IPS-18c (cell line): Measurements from ENCODE around the gene PIGR.

Source experiments
- H3K4me3 ChIP-seq: 2 replicates; pipeline ENCODE4 v1.7.0; 2013; ENCODE audit warnings: low read depth, mild to moderate bottlenecking, low read length, moderate library complexity; ENCODE audit not compliant: insufficient read depth
- H3K9me3 ChIP-seq: one replicate; pipeline ENCODE4 v1.6.1; 2013; ENCODE audit warnings: mild to moderate bottlenecking, low read length, moderate library complexity; ENCODE audit not compliant: control insufficient read depth, insufficient read depth

The PIGR gene

GRCh38 chr1:206904423-206905142, 41.7 kb downstream of the PIGR start:
- peaks cover 5% of the 10 kb centered on the region for H3K9me3 ChIP-seq
- no peak overlapping the region for H3K4me3 ChIP-seq

- Histone ChIP-seq H3K4me3 (no peak overlapping the region), H3K9me3 (peaks cover 3% of the 10 kb centered on the region)
Observed at GRCh38 chr1:206903687-206904086, 42.6 kb downstream of the PIGR start.

- Histone ChIP-seq H3K4me3 (no peak overlapping the region), H3K9me3 (peaks cover 3% of the 10 kb centered on the region)
Observed at GRCh38 chr1:206902702-206903101, 43.6 kb downstream of the PIGR start.

- H3K4me3 ChIP-seq = no peak overlapping the region
- H3K9me3 ChIP-seq = peaks cover 3% of the 10 kb centered on the region
Observed at GRCh38 chr1:206901944-206902343, 44.3 kb downstream of the PIGR start.

GRCh38 chr1:206900149-206900548, 46.1 kb downstream of the PIGR start:
- Histone ChIP-seq H3K9me3 (peaks cover 3% of the 10 kb centered on the region), H3K4me3 (no peak overlapping the region)

- Histone ChIP-seq H3K4me3 (no peak overlapping the region), H3K9me3 (peaks cover 3% of the 10 kb centered on the region)
Observed at GRCh38 chr1:206899717-206900116, 46.5 kb downstream of the PIGR start.

- Histone ChIP-seq H3K9me3 (peaks cover 3% of the 10 kb centered on the region), H3K4me3 (no peak overlapping the region)
Observed at GRCh38 chr1:206898915-206899431, 47.3 kb downstream of the PIGR start.

GRCh38 chr1:206898089-206898914, 48.0 kb downstream of the PIGR start:
- Histone ChIP-seq H3K4me3 (no peak overlapping the region), H3K9me3 (peaks cover 3% of the 10 kb centered on the region)

- Histone ChIP-seq H3K4me3 (no peak within 1 kb of the TSS), H3K9me3 (peaks cover 3% of the 10 kb centered on the region)
Observed at GRCh38 chr1:206897175-206897574, 49.1 kb downstream of the PIGR start, which contains the start of gene IL24. Gene IL24 (plus strand): TSS chr1:206897443. CDS start chr1:206897833, 390 bp downstream.

- Histone ChIP-seq H3K4me3 (no peak overlapping the region), H3K9me3 (peaks cover 3% of the 10 kb centered on the region)
Observed at GRCh38 chr1:206896261-206896660, 50.0 kb downstream of the PIGR start.

GRCh38 chr1:206895837-206896242, 50.4 kb downstream of the PIGR start:
- Histone ChIP-seq H3K4me3 (no peak overlapping the region), H3K9me3 (peaks cover 3% of the 10 kb centered on the region)

GRCh38 chr1:206895325-206895724, 50.9 kb downstream of the PIGR start:
- Histone ChIP-seq H3K4me3 (no peak overlapping the region), H3K9me3 (no peaks in the 10 kb centered on the region)

- H3K4me3 ChIP-seq = no peak overlapping the region
- H3K9me3 ChIP-seq = no peaks in the 10 kb centered on the region
Observed at GRCh38 chr1:206893380-206893779, 52.9 kb downstream of the PIGR start.

- Histone ChIP-seq H3K4me3 (no peak overlapping the region), H3K9me3 (no peaks in the 10 kb centered on the region)
Observed at GRCh38 chr1:206892351-206892984, 53.8 kb downstream of the PIGR start.

- no peaks in the 10 kb centered on the region for H3K9me3 ChIP-seq
- H3K4me3 ChIP-seq = no peak overlapping the region
Observed at GRCh38 chr1:206891412-206891811, 54.9 kb downstream of the PIGR start.

GRCh38 chr1:206890125-206891060, 55.9 kb downstream of the PIGR start:
- Histone ChIP-seq H3K9me3 (no peaks in the 10 kb centered on the region), H3K4me3 (no peak overlapping the region)

- no peaks in the 10 kb centered on the region for H3K9me3 ChIP-seq
- H3K4me3 ChIP-seq = no peak overlapping the region
Observed at GRCh38 chr1:206887701-206888100, 58.6 kb downstream of the PIGR start.
